ENCODE data around the gene AFF3.

AFF3 gene

DNA sequence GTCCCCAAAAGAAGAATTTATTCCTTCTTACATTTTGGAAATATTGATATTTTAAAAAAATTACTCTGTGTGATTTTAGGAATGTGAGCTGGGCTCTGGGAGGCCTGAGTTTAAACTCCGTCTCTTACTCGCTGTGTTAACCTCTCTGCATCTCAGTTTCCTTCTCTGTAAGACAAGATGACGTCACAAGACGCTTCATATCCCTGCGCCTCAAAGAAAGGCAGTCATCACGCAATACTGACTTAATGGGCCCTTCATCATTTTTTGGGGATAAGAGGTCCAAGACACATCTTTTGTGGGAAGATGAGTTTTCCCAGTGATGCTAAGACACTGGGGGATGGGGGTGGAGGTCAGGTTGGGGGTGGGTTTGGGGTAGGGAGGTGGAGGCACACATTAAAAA lies 320.4 kb downstream of the AFF3 start:
- TF ChIP-seq, protein P1, sequence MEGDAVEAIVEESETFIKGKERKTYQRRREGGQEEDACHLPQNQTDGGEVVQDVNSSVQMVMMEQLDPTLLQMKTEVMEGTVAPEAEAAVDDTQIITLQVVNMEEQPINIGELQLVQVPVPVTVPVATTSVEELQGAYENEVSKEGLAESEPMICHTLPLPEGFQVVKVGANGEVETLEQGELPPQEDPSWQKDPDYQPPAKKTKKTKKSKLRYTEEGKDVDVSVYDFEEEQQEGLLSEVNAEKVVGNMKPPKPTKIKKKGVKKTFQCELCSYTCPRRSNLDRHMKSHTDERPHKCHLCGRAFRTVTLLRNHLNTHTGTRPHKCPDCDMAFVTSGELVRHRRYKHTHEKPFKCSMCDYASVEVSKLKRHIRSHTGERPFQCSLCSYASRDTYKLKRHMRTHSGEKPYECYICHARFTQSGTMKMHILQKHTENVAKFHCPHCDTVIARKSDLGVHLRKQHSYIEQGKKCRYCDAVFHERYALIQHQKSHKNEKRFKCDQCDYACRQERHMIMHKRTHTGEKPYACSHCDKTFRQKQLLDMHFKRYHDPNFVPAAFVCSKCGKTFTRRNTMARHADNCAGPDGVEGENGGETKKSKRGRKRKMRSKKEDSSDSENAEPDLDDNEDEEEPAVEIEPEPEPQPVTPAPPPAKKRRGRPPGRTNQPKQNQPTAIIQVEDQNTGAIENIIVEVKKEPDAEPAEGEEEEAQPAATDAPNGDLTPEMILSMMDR (IDR thresholded peaks at IDR 0.05; ENCODE audit: borderline replicate concordance, control extremely low read depth, extremely low read depth, insufficient read depth, missing control alignments): no peak
- no peak for DNase-seq (ENCODE audit: low spot score)
- in situ Hi-C loops (cut with MboI; ENCODE audit: low sequenced_read_pairs, unreplicated experiment): no loop called here

- in situ Hi-C loops (cut with MboI; ENCODE audit: low sequenced_read_pairs, unreplicated experiment): no loop called here
- DNase-seq (ENCODE audit: low spot score): no peak
- TF ChIP-seq, protein P1 (IDR thresholded peaks at IDR 0.05; ENCODE audit: borderline replicate concordance, control extremely low read depth, extremely low read depth, insufficient read depth, missing control alignments): no peak
Observed at GRCh38 chr2:99821572-99821971, 320.8 kb downstream of the AFF3 start.

- no peak for DNase-seq (ENCODE audit: low spot score)
- in situ Hi-C loops (cut with MboI; ENCODE audit: low sequenced_read_pairs, unreplicated experiment): no loop called here
- TF ChIP-seq, protein P1 (IDR thresholded peaks at IDR 0.05; ENCODE audit: borderline replicate concordance, control extremely low read depth, extremely low read depth, insufficient read depth, missing control alignments): no peak
Observed at GRCh38 chr2:99821039-99821438, 321.4 kb downstream of the AFF3 start.

- DNase-seq (ENCODE audit: low spot score): no peak
- TF ChIP-seq, protein P1 (IDR thresholded peaks at IDR 0.05; ENCODE audit: borderline replicate concordance, control extremely low read depth, extremely low read depth, insufficient read depth, missing control alignments): no peak
- in situ Hi-C loops (cut with MboI; ENCODE audit: low sequenced_read_pairs, unreplicated experiment): no loop called here
Observed at GRCh38 chr2:99819766-99820165, 322.6 kb downstream of the AFF3 start.

DNA sequence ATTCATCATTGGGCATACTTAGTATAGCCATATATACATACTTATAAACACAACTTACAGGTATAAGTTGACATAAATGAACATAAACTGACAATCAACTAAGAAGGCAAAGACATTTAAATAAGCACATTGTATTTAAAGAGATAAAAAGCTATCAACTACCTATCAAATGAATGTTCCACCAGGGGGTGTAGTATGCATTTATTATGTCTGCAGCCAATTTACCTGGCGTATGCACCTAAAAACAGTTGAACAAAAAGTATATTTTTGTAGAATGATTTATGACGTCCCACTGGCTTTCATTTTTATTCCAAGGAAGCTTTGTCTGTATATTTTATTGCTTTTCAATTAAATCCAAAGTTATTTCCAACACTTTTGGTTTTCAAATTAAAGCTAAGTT lies 323.5 kb downstream of the AFF3 start:
- TF ChIP-seq, protein P1 (IDR thresholded peaks at IDR 0.05; ENCODE audit: borderline replicate concordance, control extremely low read depth, extremely low read depth, insufficient read depth, missing control alignments): no peak
- DNase-seq (ENCODE audit: low spot score): no peak
- in situ Hi-C loops (cut with MboI; ENCODE audit: low sequenced_read_pairs, unreplicated experiment): no loop called here

DNA sequence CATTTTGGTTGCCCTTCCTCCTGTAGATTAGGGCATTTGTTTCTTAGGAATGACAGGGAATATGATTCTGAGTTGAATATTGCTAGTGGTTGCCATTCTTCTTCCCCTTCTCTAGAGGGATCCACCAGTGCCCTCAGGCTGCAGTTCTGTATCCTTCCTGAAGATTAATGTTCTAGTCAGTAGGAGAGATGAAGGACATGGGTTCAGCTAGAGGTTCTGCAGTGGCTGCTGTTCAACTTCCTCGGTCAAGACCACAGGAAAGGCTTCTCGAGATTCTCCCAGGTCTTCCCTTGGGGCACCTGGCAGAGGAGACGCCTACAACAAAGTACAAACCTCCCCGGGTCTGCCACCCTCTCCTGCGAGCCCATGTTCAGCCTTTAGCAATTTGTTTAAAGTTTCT lies 325.5 kb downstream of the AFF3 start:
- TF ChIP-seq, protein P1 (IDR thresholded peaks at IDR 0.05; ENCODE audit: borderline replicate concordance, control extremely low read depth, extremely low read depth, insufficient read depth, missing control alignments): no peak
- in situ Hi-C loops (cut with MboI; ENCODE audit: low sequenced_read_pairs, unreplicated experiment): no loop called here
- no peak for DNase-seq (ENCODE audit: low spot score)

- in situ Hi-C loops (cut with MboI; ENCODE audit: low sequenced_read_pairs, unreplicated experiment): no loop called here
- no peak for DNase-seq (ENCODE audit: low spot score)
- TF ChIP-seq, protein P1 (IDR thresholded peaks at IDR 0.05; ENCODE audit: borderline replicate concordance, control extremely low read depth, extremely low read depth, insufficient read depth, missing control alignments): no peak
Observed at GRCh38 chr2:99812426-99812825, 330.0 kb downstream of the AFF3 start.

Measured in GM13976 (cell line).